ENCODE results near the gene TCP1. TPM values are rescaled to one million over a fixed set of nuclear protein-coding genes. Genes with fewer than 3 reads are reported as not detected.

The TCP1 gene
- total and polyA plus RNA-seq, 2 of the 8 experiments (the other 6 are each of a cell fraction or from before 2014, with no cell fraction given) = 117 to 348 TPM

- TF ChIP-seq, protein P1, sequence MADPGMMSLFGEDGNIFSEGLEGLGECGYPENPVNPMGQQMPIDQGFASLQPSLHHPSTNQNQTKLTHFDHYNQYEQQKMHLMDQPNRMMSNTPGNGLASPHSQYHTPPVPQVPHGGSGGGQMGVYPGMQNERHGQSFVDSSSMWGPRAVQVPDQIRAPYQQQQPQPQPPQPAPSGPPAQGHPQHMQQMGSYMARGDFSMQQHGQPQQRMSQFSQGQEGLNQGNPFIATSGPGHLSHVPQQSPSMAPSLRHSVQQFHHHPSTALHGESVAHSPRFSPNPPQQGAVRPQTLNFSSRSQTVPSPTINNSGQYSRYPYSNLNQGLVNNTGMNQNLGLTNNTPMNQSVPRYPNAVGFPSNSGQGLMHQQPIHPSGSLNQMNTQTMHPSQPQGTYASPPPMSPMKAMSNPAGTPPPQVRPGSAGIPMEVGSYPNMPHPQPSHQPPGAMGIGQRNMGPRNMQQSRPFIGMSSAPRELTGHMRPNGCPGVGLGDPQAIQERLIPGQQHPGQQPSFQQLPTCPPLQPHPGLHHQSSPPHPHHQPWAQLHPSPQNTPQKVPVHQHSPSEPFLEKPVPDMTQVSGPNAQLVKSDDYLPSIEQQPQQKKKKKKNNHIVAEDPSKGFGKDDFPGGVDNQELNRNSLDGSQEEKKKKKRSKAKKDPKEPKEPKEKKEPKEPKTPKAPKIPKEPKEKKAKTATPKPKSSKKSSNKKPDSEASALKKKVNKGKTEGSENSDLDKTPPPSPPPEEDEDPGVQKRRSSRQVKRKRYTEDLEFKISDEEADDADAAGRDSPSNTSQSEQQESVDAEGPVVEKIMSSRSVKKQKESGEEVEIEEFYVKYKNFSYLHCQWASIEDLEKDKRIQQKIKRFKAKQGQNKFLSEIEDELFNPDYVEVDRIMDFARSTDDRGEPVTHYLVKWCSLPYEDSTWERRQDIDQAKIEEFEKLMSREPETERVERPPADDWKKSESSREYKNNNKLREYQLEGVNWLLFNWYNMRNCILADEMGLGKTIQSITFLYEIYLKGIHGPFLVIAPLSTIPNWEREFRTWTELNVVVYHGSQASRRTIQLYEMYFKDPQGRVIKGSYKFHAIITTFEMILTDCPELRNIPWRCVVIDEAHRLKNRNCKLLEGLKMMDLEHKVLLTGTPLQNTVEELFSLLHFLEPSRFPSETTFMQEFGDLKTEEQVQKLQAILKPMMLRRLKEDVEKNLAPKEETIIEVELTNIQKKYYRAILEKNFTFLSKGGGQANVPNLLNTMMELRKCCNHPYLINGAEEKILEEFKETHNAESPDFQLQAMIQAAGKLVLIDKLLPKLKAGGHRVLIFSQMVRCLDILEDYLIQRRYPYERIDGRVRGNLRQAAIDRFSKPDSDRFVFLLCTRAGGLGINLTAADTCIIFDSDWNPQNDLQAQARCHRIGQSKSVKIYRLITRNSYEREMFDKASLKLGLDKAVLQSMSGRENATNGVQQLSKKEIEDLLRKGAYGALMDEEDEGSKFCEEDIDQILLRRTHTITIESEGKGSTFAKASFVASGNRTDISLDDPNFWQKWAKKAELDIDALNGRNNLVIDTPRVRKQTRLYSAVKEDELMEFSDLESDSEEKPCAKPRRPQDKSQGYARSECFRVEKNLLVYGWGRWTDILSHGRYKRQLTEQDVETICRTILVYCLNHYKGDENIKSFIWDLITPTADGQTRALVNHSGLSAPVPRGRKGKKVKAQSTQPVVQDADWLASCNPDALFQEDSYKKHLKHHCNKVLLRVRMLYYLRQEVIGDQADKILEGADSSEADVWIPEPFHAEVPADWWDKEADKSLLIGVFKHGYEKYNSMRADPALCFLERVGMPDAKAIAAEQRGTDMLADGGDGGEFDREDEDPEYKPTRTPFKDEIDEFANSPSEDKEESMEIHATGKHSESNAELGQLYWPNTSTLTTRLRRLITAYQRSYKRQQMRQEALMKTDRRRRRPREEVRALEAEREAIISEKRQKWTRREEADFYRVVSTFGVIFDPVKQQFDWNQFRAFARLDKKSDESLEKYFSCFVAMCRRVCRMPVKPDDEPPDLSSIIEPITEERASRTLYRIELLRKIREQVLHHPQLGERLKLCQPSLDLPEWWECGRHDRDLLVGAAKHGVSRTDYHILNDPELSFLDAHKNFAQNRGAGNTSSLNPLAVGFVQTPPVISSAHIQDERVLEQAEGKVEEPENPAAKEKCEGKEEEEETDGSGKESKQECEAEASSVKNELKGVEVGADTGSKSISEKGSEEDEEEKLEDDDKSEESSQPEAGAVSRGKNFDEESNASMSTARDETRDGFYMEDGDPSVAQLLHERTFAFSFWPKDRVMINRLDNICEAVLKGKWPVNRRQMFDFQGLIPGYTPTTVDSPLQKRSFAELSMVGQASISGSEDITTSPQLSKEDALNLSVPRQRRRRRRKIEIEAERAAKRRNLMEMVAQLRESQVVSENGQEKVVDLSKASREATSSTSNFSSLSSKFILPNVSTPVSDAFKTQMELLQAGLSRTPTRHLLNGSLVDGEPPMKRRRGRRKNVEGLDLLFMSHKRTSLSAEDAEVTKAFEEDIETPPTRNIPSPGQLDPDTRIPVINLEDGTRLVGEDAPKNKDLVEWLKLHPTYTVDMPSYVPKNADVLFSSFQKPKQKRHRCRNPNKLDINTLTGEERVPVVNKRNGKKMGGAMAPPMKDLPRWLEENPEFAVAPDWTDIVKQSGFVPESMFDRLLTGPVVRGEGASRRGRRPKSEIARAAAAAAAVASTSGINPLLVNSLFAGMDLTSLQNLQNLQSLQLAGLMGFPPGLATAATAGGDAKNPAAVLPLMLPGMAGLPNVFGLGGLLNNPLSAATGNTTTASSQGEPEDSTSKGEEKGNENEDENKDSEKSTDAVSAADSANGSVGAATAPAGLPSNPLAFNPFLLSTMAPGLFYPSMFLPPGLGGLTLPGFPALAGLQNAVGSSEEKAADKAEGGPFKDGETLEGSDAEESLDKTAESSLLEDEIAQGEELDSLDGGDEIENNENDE (IDR thresholded peaks at IDR 0.05; ENCODE audit: insufficient replicate concordance, low read length) = no peak
- TF ChIP-seq POLR2AphosphoS5 (IDR thresholded peaks at IDR 0.05; ENCODE audit: low read depth, low read length) (no peak), SP1 (IDR thresholded peaks at IDR 0.05; ENCODE audit: low read depth, low read length) (no peak), RNF2 (IDR thresholded peaks at IDR 0.05; ENCODE audit: borderline replicate concordance, low read depth, low read length, missing control alignments, poor library complexity, severe bottlenecking) (no peak), EGR1 (IDR thresholded peaks at IDR 0.05; ENCODE audit: borderline replicate concordance, low read depth, low read length) (no peak), YY1 (IDR thresholded peaks at IDR 0.05; ENCODE audit: low read depth, low read length) (peak; percentile 40; the same call in 1 of the 2 replicates), NANOG (IDR thresholded peaks at IDR 0.05; ENCODE audit: insufficient read depth, low read depth, low read length, poor library complexity, severe bottlenecking) (peak; percentile 4)
Observed at GRCh38 chr6:159830501-159831372, 41.3 kb upstream of the TCP1 start (continued).
